ENCODE results near the gene VSTM2B. TPM values are rescaled to one million over a fixed set of nuclear protein-coding genes. Genes with fewer than 3 reads are reported as not detected.

VSTM2B gene
- total and polyA plus RNA-seq, 2 of the 13 experiments (the other 11 are each of a cell fraction or from before 2014, with no cell fraction given): not detected

- ChIA-PET POLR2A (no interaction called here), CTCF (ENCODE audit: low intra/inter-chr PET ratio, low total read pairs) (no interaction called here)
- no peaks in the 10 kb centered on the region for H4K20me1 ChIP-seq (ENCODE audit: insufficient read depth, low read length)
- H3K9ac ChIP-seq (ENCODE audit: insufficient read depth, low read depth, low read length): no peak overlapping the region
- DNase-seq (ENCODE audit: low spot score) (no peak), ATAC-seq (no peak), FAIRE-seq (no peak)
- WGBS (ENCODE audit: low lambda C conversion rate): 0% methylated on average over 1 of the region's 1 CpG
- H3K9me3 ChIP-seq (ENCODE audit: low read length): no peaks in the 10 kb centered on the region
- H3K4me1 ChIP-seq (ENCODE audit: insufficient read depth, low read length): no peaks in the 10 kb centered on the region
- intact Hi-C loops (cut with micrococcal nuclease; ENCODE audit: unreplicated experiment) (no loop called here), in situ Hi-C loops (cut with HindIII; ENCODE audit: extremely low pct_ligation_motif_present, low pct_unique_long_range_greater_than_20kb) (no loop called here)
- no peaks in the 10 kb centered on the region for H3K36me3 ChIP-seq (replicated peaks in 1 of 2; ENCODE audit: control insufficient read depth in 1 of 2, insufficient read depth in 2 of 2, low read length in 2 of 2)
- no peaks in the 10 kb centered on the region for H3K27me3 ChIP-seq (ENCODE audit: control insufficient read depth in 1 of 2, insufficient read depth in 2 of 2, low read length in 2 of 2)
- BruUV-seq (replicated peaks): no TSS peak
- H3K79me2 ChIP-seq (ENCODE audit: insufficient read depth, low read length): no peaks in the 10 kb centered on the region
- H3K4me2 ChIP-seq (ENCODE audit: low read depth, low read length): no peak overlapping the region
- no peak for TF ChIP-seq SMARCE1 (IDR thresholded peaks at IDR 0.05; ENCODE audit: borderline replicate concordance)
- TF ChIP-seq SRF (IDR thresholded peaks at IDR 0.05; ENCODE audit: low read depth, low read length): no peak
- H3K4me3 ChIP-seq (replicated peaks in 1 of 3; ENCODE audit: insufficient read depth in 1 of 3, low read depth in 2 of 3, low read length in 3 of 3): no peak overlapping the region
- H2AFZ ChIP-seq (ENCODE audit: low read length): no peak overlapping the region
- no peak overlapping the region for H3K27ac ChIP-seq (ENCODE audit: extremely low read length, insufficient read depth, low read length)
These were observed 14.3 kb downstream of the VSTM2B start for GRCh38 chr19:29540114-29540513.

- Histone ChIP-seq H3K9me3 (ENCODE audit: low read length) (no peaks in the 10 kb centered on the region), H4K20me1 (ENCODE audit: insufficient read depth, low read length) (no peaks in the 10 kb centered on the region), H3K9ac (ENCODE audit: insufficient read depth, low read depth, low read length) (no peak overlapping the region), H3K27me3 (ENCODE audit: control insufficient read depth in 1 of 2, insufficient read depth in 2 of 2, low read length in 2 of 2) (no peaks in the 10 kb centered on the region), H3K79me2 (ENCODE audit: insufficient read depth, low read length) (no peaks in the 10 kb centered on the region), H2AFZ (ENCODE audit: low read length) (no peak overlapping the region), H3K4me1 (ENCODE audit: insufficient read depth, low read length) (peaks cover 9% of the 10 kb centered on the region), H3K4me3 (replicated peaks in 1 of 3; ENCODE audit: insufficient read depth in 1 of 3, low read depth in 2 of 3, low read length in 3 of 3) (no peak overlapping the region), H3K4me2 (ENCODE audit: low read depth, low read length) (no peak overlapping the region), H3K36me3 (replicated peaks in 1 of 2; ENCODE audit: control insufficient read depth in 1 of 2, insufficient read depth in 2 of 2, low read length in 2 of 2) (no peaks in the 10 kb centered on the region), H3K27ac (ENCODE audit: extremely low read length, insufficient read depth, low read length) (no peak overlapping the region)
- DNase-seq (ENCODE audit: low spot score) (no peak), ATAC-seq (no peak), FAIRE-seq (no peak)
- WGBS (ENCODE audit: low lambda C conversion rate): 4% methylated on average over 3 of the region's 3 CpGs
- POLR2A ChIA-PET: no interaction called here
- in situ Hi-C loops (cut with HindIII; ENCODE audit: extremely low pct_ligation_motif_present, low pct_unique_long_range_greater_than_20kb) (no loop called here), intact Hi-C loops (cut with micrococcal nuclease; ENCODE audit: unreplicated experiment) (no loop called here)
- CTCF ChIA-PET (ENCODE audit: low intra/inter-chr PET ratio, low total read pairs): no interaction called here
- no TSS peak for BruUV-seq (replicated peaks)
- TF ChIP-seq SNRNP70 (IDR thresholded peaks at IDR 0.05; ENCODE audit: low read depth, low read length) (no peak), ZHX1 (CRISPR knock-in tag; IDR thresholded peaks at IDR 0.05; ENCODE audit: low read depth) (no peak), ZNF800 (CRISPR knock-in tag; IDR thresholded peaks at IDR 0.05) (no peak), ARNT (IDR thresholded peaks at IDR 0.05) (no peak), U2AF1 (optimal IDR thresholded peaks at IDR 0.05; ENCODE audit: low read depth, low read length) (no peak), TFDP1 (CRISPR knock-in tag; IDR thresholded peaks at IDR 0.05; ENCODE audit: borderline replicate concordance) (no peak), THAP8 (CRISPR knock-in tag; IDR thresholded peaks at IDR 0.05; ENCODE audit: borderline replicate concordance) (no peak), RXRB (CRISPR knock-in tag; IDR thresholded peaks at IDR 0.05; ENCODE audit: borderline replicate concordance) (no peak), ZNF781 (CRISPR knock-in tag; IDR thresholded peaks at IDR 0.05; ENCODE audit: borderline replicate concordance, not compliant biosample characterization) (no peak)
These were observed 15.9 kb downstream of the VSTM2B start for GRCh38 chr19:29541473-29542253.
